ENCODE results near the gene TNFAIP8L1.

GRCh38 chr19:4704317-4704673, 65.0 kb downstream of the TNFAIP8L1 start:
- TF ChIP-seq CTCF (conservative IDR thresholded peaks at IDR 0.05 in 1 of 2, IDR thresholded peaks at IDR 0.05 in 1 of 2; ENCODE audit: extremely low read depth in 1 of 2, insufficient read depth in 1 of 2, low read depth in 1 of 2, low read length in 2 of 2) (no peak), EZH2 (IDR thresholded peaks at IDR 0.05; ENCODE audit: borderline replicate concordance, low read length) (no peak)
